ENCODE data around the gene LRMDA.
"Not testable (repeated sequence)": the region's sequence is repeated elsewhere in the genome, so short reads cannot be mapped to it uniquely, and the experiment has no call there.

The LRMDA gene

DNA sequence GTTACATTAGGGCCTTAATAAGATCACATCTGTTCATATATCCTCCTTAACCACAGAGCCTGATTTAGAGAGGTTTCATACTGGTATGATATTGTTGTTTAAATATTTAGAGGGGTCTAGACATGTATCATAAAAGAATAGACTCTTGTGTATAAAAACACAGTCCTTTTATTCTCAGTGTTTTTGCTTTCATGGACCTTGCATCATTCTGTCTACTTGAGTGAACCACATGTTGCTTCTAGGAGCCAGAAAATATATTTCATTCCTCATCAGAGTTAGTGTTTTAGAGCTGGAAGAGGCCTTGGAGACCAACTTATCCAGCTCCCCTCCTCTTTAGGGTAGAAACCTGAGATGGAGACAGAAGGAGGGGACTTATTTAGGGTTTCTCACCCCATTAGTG, 312.8 kb downstream of the LRMDA start:
- TF ChIP-seq, protein P1, sequence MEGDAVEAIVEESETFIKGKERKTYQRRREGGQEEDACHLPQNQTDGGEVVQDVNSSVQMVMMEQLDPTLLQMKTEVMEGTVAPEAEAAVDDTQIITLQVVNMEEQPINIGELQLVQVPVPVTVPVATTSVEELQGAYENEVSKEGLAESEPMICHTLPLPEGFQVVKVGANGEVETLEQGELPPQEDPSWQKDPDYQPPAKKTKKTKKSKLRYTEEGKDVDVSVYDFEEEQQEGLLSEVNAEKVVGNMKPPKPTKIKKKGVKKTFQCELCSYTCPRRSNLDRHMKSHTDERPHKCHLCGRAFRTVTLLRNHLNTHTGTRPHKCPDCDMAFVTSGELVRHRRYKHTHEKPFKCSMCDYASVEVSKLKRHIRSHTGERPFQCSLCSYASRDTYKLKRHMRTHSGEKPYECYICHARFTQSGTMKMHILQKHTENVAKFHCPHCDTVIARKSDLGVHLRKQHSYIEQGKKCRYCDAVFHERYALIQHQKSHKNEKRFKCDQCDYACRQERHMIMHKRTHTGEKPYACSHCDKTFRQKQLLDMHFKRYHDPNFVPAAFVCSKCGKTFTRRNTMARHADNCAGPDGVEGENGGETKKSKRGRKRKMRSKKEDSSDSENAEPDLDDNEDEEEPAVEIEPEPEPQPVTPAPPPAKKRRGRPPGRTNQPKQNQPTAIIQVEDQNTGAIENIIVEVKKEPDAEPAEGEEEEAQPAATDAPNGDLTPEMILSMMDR (conservative IDR thresholded peaks at IDR 0.05), result no peak
- H3K27ac ChIP-seq, result no peak overlapping the region

DNA sequence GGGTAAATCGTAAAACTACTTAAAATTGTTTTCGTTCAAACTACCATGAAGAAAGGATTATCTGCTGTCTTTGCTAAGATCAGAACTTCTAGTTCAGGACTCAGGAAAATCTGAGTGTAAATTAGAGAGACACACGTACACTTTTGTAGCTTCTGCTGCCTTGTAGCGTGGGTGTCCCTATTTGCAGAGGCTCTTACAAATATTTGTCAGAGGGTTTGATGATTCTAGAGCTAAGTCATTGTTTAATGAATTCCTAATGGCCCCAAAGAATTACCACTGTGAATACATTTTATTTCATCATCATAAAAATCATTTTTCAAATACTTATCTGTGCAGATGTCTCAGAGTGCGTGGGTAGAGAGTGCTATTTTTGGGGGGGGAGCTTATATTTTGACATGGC, 314.9 kb downstream of the LRMDA start:
- no peak overlapping the region; the same call in 1 of the 2 replicates for H3K27ac ChIP-seq
- TF ChIP-seq, protein P1 (conservative IDR thresholded peaks at IDR 0.05), result no peak

DNA sequence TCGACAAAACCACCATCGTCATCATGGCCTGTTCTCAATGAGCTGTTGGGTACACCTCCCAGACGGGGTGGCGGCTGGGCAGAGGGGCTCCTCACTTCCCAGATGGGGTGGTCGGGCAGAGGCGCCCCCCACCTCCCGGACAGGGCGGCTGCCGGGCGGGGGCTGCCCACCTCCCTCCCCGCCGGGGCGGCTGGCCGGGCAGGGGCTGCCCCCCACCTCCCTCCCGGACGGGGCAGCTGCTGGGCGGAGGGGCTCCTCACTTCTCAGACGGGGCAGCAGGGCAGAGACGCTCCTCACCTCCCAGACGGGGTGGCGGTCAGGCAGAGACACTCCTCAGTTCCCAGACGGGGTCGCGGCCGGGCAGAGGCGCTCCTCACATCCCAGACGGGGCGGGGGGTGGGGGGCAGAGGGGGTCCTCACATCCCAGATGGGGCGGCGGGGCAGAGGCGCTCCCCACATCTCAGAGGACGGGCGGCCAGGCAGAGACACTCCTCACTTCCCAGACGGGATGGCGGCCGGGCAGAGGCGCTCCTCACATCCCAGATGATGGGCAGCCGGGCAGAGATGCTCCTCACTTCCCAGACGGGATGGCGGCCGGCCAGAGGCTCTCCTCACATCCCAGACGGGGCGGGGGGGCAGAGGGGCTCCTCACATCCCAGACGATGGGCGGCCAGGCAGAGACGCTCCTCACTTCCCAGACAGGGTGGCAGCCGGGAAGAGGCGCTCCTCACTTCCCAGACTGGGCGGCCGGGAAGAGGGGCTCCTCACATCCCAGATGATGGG, 318.9 kb downstream of the LRMDA start:
- H3K27ac ChIP-seq, result not testable (repeated sequence)

DNA sequence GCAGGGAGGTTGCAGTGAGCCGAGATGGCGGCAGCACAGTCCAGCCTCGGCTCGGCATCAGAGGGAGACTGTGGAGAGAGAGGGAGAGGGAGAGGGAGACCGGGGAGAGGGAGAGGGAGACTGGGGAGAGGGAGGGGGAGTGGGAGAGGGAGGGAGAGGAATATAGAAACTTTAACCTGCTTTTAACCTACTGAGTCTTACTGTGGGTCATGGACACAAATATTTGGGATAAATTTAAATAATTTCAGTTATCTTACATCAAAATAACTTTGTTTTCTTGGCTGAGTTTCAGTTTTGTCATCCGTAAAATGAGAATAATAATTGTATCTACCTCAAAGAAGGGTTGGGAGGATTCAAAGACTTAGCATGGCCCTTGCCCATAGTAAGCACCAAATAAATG, 319.8 kb downstream of the LRMDA start:
- TF ChIP-seq, protein P1 (conservative IDR thresholded peaks at IDR 0.05), result no peak
- no peak overlapping the region for H3K27ac ChIP-seq

DNA sequence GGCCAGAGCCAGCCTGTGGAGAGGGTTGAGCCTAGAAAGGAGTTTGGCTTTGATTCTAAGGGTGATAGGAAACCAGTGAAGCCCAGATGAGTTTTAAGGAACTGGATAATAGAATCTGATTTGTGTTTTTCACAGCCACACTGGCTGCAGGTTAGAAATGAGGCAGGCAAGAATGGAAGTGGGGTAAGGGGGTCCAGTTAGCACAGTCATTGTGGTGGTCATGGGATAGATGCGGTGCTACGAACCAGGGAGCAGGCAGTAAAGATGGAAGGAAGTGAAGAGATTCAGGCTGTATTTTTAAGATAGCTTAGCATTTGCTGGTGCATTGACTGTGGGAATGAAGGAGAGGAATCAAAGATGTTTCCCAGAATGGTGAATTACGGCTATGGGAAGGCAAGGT, 322.2 kb downstream of the LRMDA start:
- TF ChIP-seq, protein P1 (conservative IDR thresholded peaks at IDR 0.05), result no peak
- no peak overlapping the region for H3K27ac ChIP-seq

DNA sequence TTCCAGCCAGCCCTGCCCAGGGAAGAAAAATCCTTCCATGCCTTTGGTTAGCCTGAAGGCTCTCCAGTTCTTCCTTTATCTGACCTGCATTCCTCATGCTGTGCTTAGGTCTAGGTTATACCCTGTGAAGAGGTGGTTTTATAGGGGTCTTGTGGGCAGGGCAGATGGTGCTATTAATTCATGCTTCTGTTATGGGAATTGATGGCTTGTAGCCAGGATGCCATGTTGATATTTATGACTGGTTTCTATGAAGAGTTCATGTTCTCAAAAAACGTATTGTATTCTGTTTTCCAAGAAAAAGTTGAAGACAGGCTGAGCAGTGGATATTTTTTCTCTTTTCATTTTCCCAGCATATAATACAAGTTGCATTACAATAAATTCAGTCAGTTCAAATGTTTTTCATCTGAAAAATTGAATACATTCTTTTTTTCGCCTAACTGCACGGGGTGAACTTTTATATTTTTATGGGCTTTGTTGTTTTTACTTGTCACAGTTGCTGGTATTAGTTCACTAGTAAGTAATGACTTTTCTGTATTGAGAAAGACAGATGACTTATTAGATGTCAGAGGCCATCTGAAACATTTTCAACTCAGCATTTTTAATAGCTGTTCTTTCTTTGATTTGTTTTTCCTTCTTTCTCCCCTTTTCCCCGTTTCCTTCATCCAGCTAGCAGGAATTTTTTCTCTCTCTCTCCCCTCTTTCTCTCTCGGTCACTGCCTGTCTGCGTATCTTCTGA, 322.8 kb downstream of the LRMDA start:
- H3K27ac ChIP-seq, result no peak overlapping the region
- TF ChIP-seq, protein P1 (conservative IDR thresholded peaks at IDR 0.05), result no peak

DNA sequence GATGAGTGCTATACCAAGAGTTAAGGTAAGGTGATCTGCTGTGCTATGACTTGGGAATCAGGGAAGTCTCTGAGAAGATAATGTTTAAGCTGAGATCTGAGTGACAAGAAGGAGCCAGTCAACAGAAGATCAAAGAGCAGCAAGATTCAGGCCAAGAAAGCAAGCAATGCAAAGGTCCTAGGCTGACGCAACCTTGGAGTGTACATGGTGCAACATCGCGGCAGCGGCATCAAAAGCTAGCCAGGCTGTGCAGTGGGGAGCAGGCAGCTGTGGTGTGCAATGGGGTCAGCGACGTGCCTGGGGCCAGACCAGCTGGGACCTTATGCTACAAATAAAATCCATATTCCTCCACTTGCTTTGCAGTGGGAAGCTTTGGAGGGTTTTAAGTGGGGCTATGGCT, 324.1 kb downstream of the LRMDA start:
- no peak overlapping the region for H3K27ac ChIP-seq
- TF ChIP-seq, protein P1 (conservative IDR thresholded peaks at IDR 0.05), result no peak

DNA sequence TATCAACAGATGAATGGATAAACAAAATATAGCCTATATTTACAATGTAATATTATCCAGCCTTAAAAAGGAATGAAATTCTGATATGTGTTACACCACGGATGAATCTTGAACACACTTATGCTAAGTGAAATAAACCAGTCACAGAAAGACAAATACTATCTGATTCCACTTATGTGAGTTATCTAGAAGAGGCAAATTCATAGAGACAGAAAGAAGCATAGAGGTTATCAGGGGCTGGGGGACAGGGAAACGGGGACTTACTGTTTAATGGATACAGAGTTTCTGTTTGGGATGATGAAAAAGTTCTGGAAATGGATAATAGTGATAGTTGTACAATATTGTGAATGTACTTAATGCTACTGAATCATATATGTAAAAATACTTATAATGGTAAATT, 329.9 kb downstream of the LRMDA start:
- TF ChIP-seq, protein P1 (conservative IDR thresholded peaks at IDR 0.05), result no peak

More for the DNA sequence above, 329.9 kb downstream of the LRMDA start:
- no peak overlapping the region for H3K27ac ChIP-seq

Data from VCaP (cell line).